Fibroblast of skin of abdomen (primary cell): ENCODE results near the gene CTSF.
"Not testable (repeated sequence)": the region's sequence is repeated elsewhere in the genome, so short reads cannot be mapped to it uniquely, and the experiment has no call there.

Source experiments
- DNase-seq: peaks from one replicate; pipeline ENCODE4 v3.0.0-alpha.2; 2013

CTSF gene

GRCh38 chr11:66589996-66590675 is 21.7 kb upstream of the CTSF start:
- no peak for DNase-seq

GRCh38 chr11:66589315-66589714 is 20.9 kb upstream of the CTSF start:
- not testable (repeated sequence) for DNase-seq

- no peak for DNase-seq
Observed at GRCh38 chr11:66586136-66586535, 17.7 kb upstream of the CTSF start.

GRCh38 chr11:66585447-66585846 is 17.0 kb upstream of the CTSF start:
- not testable (repeated sequence) for DNase-seq

GRCh38 chr11:66582565-66583147 is 14.2 kb upstream of the CTSF start:
- not testable (repeated sequence) for DNase-seq

GRCh38 chr11:66581261-66581660 is 12.9 kb upstream of the CTSF start:
- DNase-seq, result no peak

GRCh38 chr11:66580803-66581202 is 12.4 kb upstream of the CTSF start:
- DNase-seq, result no peak

- peak; percentile 64 for DNase-seq
Observed at GRCh38 chr11:66579017-66579606, 10.7 kb upstream of the CTSF start.

GRCh38 chr11:66570850-66571180 is 2.4 kb upstream of the CTSF start:
- no peak for DNase-seq

GRCh38 chr11:66570079-66570849 is 1.9 kb upstream of the CTSF start:
- no peak for DNase-seq

- DNase-seq, result no peak
Observed at GRCh38 chr11:66569076-66569475, 670 bp upstream of the CTSF start.

- DNase-seq, result no peak
Observed at GRCh38 chr11:66567787-66568123, 651 bp downstream of the CTSF start.

GRCh38 chr11:66566221-66566620 is 2.2 kb downstream of the CTSF start:
- DNase-seq, result no peak

GRCh38 chr11:66564984-66565383 is 3.4 kb downstream of the CTSF start:
- no peak for DNase-seq

GRCh38 chr11:66564538-66564937 is 3.9 kb downstream of the CTSF start:
- DNase-seq, result no peak

- DNase-seq, result no peak
Observed at GRCh38 chr11:66563832-66564231, 4.6 kb downstream of the CTSF start.

GRCh38 chr11:66562907-66563583 is 5.4 kb downstream of the CTSF start:
- DNase-seq, result no peak

GRCh38 chr11:66562275-66562674 is 6.1 kb downstream of the CTSF start:
- no peak for DNase-seq

- no peak for DNase-seq
Observed at GRCh38 chr11:66561975-66562248, 6.5 kb downstream of the CTSF start.

- no peak for DNase-seq
Observed at GRCh38 chr11:66561178-66561974, 7.0 kb downstream of the CTSF start.

GRCh38 chr11:66559866-66560676 is 8.3 kb downstream of the CTSF start:
- no peak for DNase-seq
